Dermis blood vessel endothelial cell (primary cell): ENCODE results near the gene CNTN5. TPM values are rescaled to one million over a fixed set of nuclear protein-coding genes. Genes with fewer than 3 reads are reported as not detected.
"Not testable (repeated sequence)": the region's sequence is repeated elsewhere in the genome, so short reads cannot be mapped to it uniquely, and the experiment has no call there.

Experiments used
- DNase-seq: peaks from one replicate; pipeline ENCODE4 v3.0.0; 2010
- total RNA-seq: library from RNA; depleted of rRNA; stranded (reverse); fragments of >200 nt; gene quantifications from 2 replicates; pipeline ENCODE4 v1.2.3, GENCODE V29; 2014

CNTN5 gene
- total RNA-seq, 1 donor from 2014 or later, result not detected

GRCh38 chr11:100232006-100232405 lies 1211.3 kb downstream of the CNTN5 start:
- no peak for DNase-seq

- no peak for DNase-seq
Observed at GRCh38 chr11:100235085-100235484, 1214.3 kb downstream of the CNTN5 start.

DNA sequence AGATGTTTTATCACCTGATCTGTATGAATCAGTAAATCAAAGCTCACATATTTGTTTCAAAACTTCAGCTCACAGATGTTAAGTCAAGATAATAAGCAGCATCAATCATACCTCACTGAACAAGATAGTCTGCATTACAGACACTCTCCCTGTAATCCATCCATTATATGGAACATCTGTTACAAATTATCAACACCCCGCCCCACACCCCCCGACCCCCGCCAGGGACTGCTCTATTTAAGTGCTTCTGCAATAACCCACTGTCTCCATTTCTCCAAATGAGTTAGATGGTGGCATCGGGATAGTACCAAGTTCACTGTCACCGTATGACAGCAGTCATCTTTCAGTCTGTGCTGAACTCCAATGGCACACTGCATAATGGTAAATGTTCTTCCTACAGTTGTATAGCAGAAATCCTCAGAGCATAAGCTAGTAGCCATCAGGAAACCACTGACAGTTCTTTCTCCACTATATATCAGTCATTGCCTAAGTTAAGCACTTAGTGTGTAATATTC lies 1219.3 kb downstream of the CNTN5 start:
- no peak for DNase-seq

- no peak for DNase-seq
Observed at GRCh38 chr11:100247704-100248103, 1227.0 kb downstream of the CNTN5 start.

DNA sequence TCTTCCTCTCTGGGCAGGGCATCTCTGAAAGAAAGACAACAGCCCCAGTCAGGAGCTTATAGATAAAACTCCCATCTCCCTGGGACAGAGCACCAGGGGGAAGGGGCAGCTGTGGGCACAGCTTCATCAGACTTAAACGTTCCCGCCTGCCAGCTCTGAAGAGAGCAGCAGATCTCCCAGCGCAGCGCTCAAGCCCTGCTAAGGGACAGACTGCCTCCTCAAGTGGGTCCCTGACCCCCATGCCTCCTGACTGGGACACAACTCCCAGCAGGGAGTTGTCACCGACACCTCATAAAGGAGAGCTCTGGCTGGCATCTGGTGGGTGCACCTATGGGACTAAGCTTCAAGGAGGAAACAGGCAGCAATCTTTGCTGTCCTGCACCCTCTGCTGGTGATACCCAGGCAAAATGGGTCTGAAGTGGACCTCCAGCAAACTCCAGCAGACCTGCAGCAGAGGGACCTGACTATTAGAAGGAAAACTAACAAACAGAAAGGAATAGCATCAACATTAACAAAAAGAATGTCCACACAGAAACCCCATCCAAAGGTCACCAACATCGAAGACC lies 1236.6 kb downstream of the CNTN5 start:
- DNase-seq, result not testable (repeated sequence)

GRCh38 chr11:100269516-100269915 lies 1248.8 kb downstream of the CNTN5 start:
- DNase-seq, result no peak

GRCh38 chr11:100273066-100273815 lies 1252.5 kb downstream of the CNTN5 start:
- DNase-seq, result no peak

DNA sequence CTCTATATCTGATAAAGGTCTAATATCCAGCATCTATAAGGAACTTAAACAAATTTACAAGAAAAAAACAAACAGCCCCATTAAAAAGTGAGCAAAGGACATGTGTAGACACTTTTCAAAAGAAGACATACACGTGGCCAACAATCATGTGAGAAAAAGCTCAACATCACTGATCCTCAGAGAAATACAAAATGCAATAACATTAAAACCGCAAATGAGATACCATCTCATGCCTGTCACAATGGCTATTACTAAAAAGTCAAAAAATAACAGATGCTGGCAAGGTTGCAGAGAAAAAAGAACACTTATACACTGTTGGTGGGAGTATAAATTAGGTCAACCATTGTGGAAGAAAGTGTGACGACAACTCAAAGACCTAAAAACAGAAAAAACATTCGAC lies 1253.7 kb downstream of the CNTN5 start:
- not testable (repeated sequence) for DNase-seq

DNA sequence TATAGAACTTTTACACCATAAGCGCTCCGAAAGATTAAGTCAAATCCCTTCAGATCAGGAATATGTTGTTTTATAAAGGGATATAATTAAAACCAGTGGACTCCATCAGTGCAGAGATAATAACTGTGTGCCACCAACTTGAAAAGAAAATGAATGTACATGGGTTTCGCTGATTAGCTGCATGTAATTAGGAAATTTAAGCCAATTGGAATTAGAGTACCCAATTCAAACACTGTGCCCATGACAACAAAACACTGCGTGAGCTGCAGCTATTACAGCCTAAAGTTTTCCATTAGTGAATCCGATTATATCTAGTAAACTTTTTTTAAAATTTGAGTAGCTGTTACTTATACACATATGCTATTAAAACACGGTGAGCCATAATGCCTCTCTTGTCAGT lies 1274.0 kb downstream of the CNTN5 start:
- DNase-seq, result no peak

DNA sequence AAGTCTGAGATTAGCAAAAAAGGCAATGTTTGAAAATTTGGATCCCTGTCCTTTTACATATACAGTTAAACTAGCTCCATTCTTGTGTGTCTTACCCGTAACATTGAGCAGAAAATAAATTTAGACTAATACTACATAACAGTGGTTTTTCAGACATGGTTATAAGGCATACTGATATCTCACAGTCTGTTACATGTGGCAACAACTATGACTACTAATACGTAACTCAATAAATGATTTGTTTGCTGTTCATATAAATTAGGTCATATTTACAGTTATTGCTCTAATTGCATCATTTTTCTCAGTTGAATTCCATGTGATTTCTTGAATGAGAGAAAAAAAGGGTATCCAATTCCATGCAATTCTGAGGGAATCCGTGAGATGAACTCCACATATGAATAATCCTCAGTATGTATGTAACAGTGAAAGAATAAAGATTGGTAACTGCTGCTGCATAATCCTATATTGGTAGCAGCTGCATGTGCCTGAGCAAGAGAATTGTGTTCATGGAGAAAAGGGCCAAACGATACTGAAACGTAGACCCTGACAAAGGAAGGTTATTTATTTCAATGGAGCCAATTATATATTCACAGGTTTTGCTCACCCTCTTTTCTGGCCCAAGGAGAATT lies 1275.4 kb downstream of the CNTN5 start:
- DNase-seq, result no peak

DNA sequence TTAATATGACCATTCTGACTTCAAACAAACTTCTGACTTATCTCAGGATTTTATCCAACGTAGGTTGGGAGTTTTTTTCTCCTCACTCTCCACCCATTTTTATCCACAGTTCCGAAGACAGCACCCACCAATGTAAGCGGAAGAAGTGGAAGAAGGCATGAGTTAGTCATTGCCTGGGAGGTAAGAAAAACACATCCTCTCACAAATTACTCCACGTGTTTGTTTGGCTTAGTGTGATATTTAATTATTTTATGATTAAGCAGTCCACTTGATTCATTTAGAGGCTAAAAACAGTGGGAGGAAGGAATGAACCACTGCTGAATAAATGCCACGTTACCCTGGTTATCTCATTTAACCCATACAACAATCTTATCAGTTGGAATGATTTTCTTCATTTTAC lies 1276.8 kb downstream of the CNTN5 start:
- DNase-seq, result no peak

DNA sequence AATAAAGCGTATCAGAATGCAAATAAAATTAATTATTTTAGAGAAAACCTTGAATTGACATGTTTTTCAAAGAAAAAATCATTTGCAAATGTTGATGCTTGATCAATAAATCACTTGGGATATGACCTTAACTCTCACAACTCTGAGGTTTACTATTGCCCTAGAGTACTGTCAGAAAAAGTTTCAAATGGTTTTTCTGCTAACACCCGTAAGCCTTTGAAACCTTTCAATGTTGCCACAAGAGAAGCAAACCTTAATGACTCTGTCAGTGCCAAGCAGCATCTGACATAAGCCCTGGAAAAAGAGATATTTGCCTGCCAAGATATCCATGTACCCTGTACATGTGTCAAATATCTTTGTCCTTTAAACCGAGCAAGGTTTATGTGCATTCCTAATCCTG lies 1282.1 kb downstream of the CNTN5 start:
- DNase-seq, result no peak

DNA sequence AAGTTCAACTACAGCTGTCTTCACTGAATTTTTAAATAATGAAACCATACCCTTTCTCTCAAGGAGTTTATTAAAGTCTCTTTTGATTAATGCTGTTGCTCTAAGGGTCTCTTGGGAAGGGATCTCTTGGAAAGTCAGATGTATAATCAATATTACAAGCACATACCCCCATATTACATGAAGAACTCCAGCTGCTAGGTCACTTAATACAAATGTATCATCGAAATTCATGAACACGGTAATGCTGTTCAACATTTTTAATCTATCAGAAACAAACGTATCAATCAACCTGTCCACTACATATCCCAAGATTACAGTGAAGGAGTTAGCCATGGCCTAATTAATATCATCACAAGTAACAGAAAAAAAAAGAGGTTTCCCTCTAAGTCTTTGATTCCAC lies 1283.1 kb downstream of the CNTN5 start:
- DNase-seq, result no peak

GRCh38 chr11:100308202-100308601 lies 1287.5 kb downstream of the CNTN5 start:
- no peak for DNase-seq

DNA sequence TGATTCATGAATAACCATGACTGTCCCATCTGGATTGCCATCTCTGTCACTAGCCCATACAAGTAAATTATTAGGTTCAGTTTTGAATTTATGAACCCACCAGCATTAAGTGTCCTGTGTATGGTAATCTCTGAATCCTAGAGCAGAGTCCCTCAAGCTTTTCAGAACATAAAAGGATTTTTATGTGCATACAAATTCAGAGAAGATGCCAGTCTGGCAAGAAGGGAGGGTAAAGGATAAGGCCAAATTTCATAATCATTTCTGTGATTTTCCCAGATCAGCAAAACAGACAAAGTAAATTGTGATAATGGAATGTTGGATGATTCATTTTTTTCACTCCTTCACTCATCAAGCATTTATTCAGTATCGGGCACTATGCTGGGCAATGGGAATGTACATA lies 1295.2 kb downstream of the CNTN5 start:
- DNase-seq, result no peak

- no peak for DNase-seq
Observed at GRCh38 chr11:100316952-100317351, 1296.2 kb downstream of the CNTN5 start.

GRCh38 chr11:100319691-100320090 lies 1298.9 kb downstream of the CNTN5 start:
- no peak for DNase-seq

- no peak for DNase-seq
Observed at GRCh38 chr11:100328626-100329340, 1308.0 kb downstream of the CNTN5 start.

DNA sequence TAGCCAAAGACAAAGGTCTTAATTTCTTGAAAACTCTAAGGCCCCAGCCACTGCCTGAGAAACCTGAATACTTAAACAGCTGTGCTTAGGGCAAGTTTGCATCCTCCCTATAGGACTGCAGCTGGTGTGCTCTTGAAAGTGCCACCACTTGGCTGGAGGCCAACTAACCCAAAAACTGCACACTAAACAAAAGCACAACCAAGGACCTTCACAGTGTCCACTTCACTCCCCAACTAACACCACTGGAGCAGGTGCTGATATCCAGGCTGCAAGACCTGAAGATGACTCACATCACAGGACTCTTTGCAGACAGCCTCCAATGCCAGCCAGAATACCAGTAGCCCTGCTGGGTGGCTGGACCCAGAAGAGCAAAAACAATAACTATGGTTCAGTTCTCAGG lies 1308.6 kb downstream of the CNTN5 start:
- no peak for DNase-seq

- DNase-seq, result no peak
Observed at GRCh38 chr11:100336873-100337272, 1316.1 kb downstream of the CNTN5 start.

DNA sequence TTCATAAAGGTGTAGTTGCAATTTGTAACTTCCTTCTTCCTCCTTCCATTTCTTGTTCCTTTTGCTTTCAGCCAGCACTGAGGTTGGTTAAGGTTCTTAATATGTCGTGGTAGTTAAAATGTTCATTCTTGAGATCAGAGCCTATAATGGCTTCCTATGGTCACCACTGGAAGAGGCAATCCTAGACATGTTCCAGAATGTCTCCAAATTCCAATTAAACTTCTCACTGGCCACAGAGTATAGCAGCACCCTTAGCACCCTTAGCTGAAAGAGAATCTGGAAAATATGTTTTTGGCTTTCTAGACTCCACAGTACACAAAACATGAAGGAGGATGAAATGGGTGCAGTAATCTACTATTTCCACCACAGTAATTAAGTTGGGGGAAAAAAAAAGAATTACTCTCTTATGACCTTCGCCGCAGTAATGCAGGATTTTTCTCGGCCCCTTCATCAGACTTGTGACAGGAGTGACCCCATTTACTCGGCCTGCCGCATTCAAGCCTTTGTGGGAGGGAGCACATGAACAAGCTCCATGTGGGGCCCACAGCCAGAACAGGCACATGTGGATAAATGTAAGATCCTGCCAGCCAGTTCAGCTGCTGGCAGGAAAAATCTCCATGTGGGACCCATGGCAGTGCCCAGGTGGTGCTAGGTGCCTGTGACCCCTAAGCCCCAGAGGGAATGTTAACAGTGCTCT lies 1317.5 kb downstream of the CNTN5 start:
- DNase-seq, result no peak

DNA sequence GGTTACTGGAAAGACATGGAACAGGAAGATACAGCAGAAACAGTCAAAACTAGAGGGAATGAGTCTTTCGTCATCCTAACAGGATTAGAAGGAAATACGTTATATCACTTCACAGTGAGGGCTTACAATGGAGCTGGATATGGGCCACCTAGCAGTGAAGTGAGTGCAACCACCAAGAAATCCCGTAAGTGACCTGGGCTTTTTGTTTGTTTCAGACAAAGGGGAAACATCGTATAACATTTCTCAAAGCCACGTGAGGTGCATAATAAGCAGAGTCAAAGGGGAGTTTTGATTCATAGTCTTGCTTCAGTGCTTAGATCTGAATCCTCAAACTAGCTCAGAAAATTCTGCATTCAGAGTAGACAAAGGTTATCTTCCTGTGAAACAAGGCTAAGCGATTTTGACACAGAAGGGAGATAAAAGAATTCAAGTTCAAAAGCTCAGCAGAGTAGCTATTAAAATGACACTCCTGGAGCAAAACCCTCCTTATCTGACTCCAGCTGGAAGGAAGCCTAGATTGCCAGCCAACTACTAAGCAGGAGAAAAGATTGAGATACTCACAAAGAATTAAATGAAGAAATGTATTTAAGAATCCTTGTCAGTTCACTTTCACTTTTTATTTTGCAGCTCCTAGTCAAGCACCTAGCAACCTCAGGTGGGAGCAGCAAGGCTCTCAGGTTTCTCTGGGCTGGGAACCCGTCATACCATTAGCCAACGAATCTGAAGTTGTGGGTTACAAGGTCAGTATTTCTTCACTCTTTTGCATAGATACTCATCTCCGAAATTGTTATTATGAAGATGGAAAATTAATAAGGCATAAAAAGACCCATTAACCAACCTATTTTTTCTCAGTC lies 1319.9 kb downstream of the CNTN5 start:
- DNase-seq, result no peak
